HepG2 (cell line): ENCODE measurements around the gene MPV17L2. TPM values are rescaled to one million over a fixed set of nuclear protein-coding genes. Genes with fewer than 3 reads are reported as not detected.

ENCODE experiments used
- ARHGAP35 ChIP-seq: sonication (generic); formaldehyde crosslinking; IDR thresholded peaks from 2 replicates; pipeline ENCODE4 v1.9.0; 2022; ENCODE audit warnings: mild to moderate bottlenecking, inconsistent platforms, moderate library complexity, missing genetic modification reagents, borderline replicate concordance
- CCDC6 ChIP-seq: sonication (generic); formaldehyde crosslinking; IDR thresholded peaks from 2 replicates; pipeline ENCODE4 v1.8.1; 2022; ENCODE audit warnings: mild to moderate bottlenecking, missing genetic modification reagents, moderate library complexity
- E2F1 ChIP-seq: sonication (generic); formaldehyde crosslinking; IDR thresholded peaks from 2 replicates; pipeline ENCODE4 v1.5.0; 2020; ENCODE audit warnings: missing genetic modification reagents
- HOMEZ ChIP-seq: IDR thresholded peaks from 2 replicates; pipeline ENCODE4 v1.6.1; 2016; ENCODE audit warnings: low read depth
- KLF12 ChIP-seq: sonication (generic); formaldehyde crosslinking; IDR thresholded peaks from 2 replicates; pipeline ENCODE4 v1.4.0; 2020; ENCODE audit warnings: missing genetic modification reagents, borderline replicate concordance
- KLF15 ChIP-seq: sonication (generic); formaldehyde crosslinking; IDR thresholded peaks from 2 replicates; pipeline ENCODE4 v1.8.1; 2023; ENCODE audit warnings: borderline replicate concordance, mild to moderate bottlenecking, inconsistent platforms, missing genetic modification reagents, mixed read lengths
- LBX2 ChIP-seq: sonication (generic); formaldehyde crosslinking; IDR thresholded peaks from 2 replicates; pipeline ENCODE4 v1.5.0; 2020; ENCODE audit warnings: missing genetic modification reagents, mild to moderate bottlenecking, borderline replicate concordance
- MXD4 ChIP-seq: IDR thresholded peaks from 2 replicates; pipeline ENCODE4 v1.6.1; 2016; ENCODE audit warnings: mild to moderate bottlenecking, missing biosample characterization, missing genetic modification reagents
- NFIC ChIP-seq: IDR thresholded peaks from 2 replicates; pipeline ENCODE4 v1.6.1; 2012; ENCODE audit warnings: mild to moderate bottlenecking, low read length, inconsistent platforms
- NR1H2 ChIP-seq: sonication (generic); formaldehyde crosslinking; IDR thresholded peaks from 2 replicates; pipeline ENCODE4 v1.8.1; 2022; ENCODE audit warnings: low read depth, missing genetic modification reagents, borderline replicate concordance
- PBX3 ChIP-seq: sonication (generic); formaldehyde crosslinking; IDR thresholded peaks from 2 replicates; pipeline ENCODE4 v1.8.1; 2023; ENCODE audit warnings: missing genetic modification reagents, inconsistent platforms, borderline replicate concordance
- SRSF4 ChIP-seq: fragments of 200-400 bp; formaldehyde crosslinking; IDR thresholded peaks from one replicate; pipeline ENCODE4 v1.6.1; 2018; ENCODE audit warnings: mild to moderate bottlenecking, low read depth, low read length, moderate library complexity; ENCODE audit not compliant: poor library complexity, severe bottlenecking
- ZBTB1 ChIP-seq: sonication (generic); formaldehyde crosslinking; IDR thresholded peaks from 2 replicates; pipeline ENCODE4 v1.4.0; 2020; ENCODE audit warnings: missing genetic modification reagents, borderline replicate concordance
- ZBTB14 ChIP-seq: sonication (generic); formaldehyde crosslinking; IDR thresholded peaks from 2 replicates; pipeline ENCODE4 v1.4.0; 2020; ENCODE audit warnings: missing genetic modification reagents
- ZBTB25 ChIP-seq: IDR thresholded peaks from 2 replicates; pipeline ENCODE4 v1.6.1; 2018; ENCODE audit warnings: missing genetic modification reagents
- ZFX ChIP-seq: sonication (generic); formaldehyde crosslinking; IDR thresholded peaks from 2 replicates; pipeline ENCODE4 v1.4.0; 2020; ENCODE audit warnings: mild to moderate bottlenecking, low read depth, missing genetic modification reagents, moderate library complexity
- ZNF17 ChIP-seq: sonication (generic); formaldehyde crosslinking; IDR thresholded peaks from 2 replicates; pipeline ENCODE4 v1.5.0; 2020; ENCODE audit warnings: mild to moderate bottlenecking, missing genetic modification reagents
- ZNF326 ChIP-seq: sonication (generic); formaldehyde crosslinking; IDR thresholded peaks from 2 replicates; pipeline ENCODE4 v1.4.0; 2020; ENCODE audit warnings: missing genetic modification reagents, borderline replicate concordance
- ZNF337 ChIP-seq: sonication (generic); formaldehyde crosslinking; IDR thresholded peaks from 2 replicates; pipeline ENCODE4 v1.5.1; 2020; ENCODE audit warnings: missing genetic modification reagents, low read depth, mild to moderate bottlenecking, borderline replicate concordance
- ZNF34 ChIP-seq: sonication (generic); formaldehyde crosslinking; IDR thresholded peaks from 2 replicates; pipeline ENCODE4 v1.4.0; 2020; ENCODE audit warnings: mild to moderate bottlenecking, missing genetic modification reagents, borderline replicate concordance
- ZNF547 ChIP-seq: sonication (generic); formaldehyde crosslinking; IDR thresholded peaks from 2 replicates; pipeline ENCODE4 v1.5.1; 2020; ENCODE audit warnings: mild to moderate bottlenecking, missing genetic modification reagents
- ZNF678 ChIP-seq: sonication (generic); formaldehyde crosslinking; IDR thresholded peaks from 2 replicates; pipeline ENCODE4 v1.4.0; 2020; ENCODE audit warnings: mild to moderate bottlenecking, missing genetic modification reagents
- polyA plus RNA-seq, 8 experiments: library from polyadenylated mRNA; depleted of rRNA in 3 of 8; stranded (reverse) in 7 of 8; unstranded in 1 of 8; fragments of >200 nt; fragmentation: Illumina TruSeq in 4 of 8; extraction: Trizol in 4 of 8; gene quantifications; 2 replicates each; pipeline versions ENCODE4 v1.2.1 to v1.2.3, GENCODE V29; 2011 to 2016; ENCODE audit warnings: low read depth in 4 of 8, missing spikeins in 1 of 8, mixed read lengths in 1 of 8; ENCODE audit not compliant: insufficient read depth in 1 of 8
- total RNA-seq, 5 experiments: library from RNA; depleted of rRNA; stranded (reverse); fragments of >200 nt; fragmentation: Illumina TruSeq; extraction: Trizol; gene quantifications; 2 replicates each; pipeline ENCODE4 v1.2.3, GENCODE V29; 2016; ENCODE audit warnings: low read depth in 1 of 5

The MPV17L2 gene
- total and polyA plus RNA-seq, 2 of the 13 experiments (the other 11 are each of a cell fraction or from before 2014, with no cell fraction given): 13.6 to 16.7 TPM

GRCh38 chr19:18224525-18225354, 31.7 kb downstream of the MPV17L2 start (continued):
- TF ChIP-seq HOMEZ (no peak), NR1H2 (no peak), CCDC6 (no peak), ZNF678 (CRISPR knock-in tag) (no peak), LBX2 (CRISPR knock-in tag) (no peak), ZBTB25 (no peak), ZNF17 (CRISPR knock-in tag) (no peak), ZNF326 (CRISPR knock-in tag) (no peak), KLF15 (CRISPR knock-in tag) (no peak), ZNF547 (CRISPR knock-in tag) (no peak), MXD4 (CRISPR knock-in tag) (no peak), PBX3 (CRISPR knock-in tag) (no peak), ZFX (CRISPR knock-in tag) (peak; percentile 8; the same call in 1 of the 2 replicates), ZBTB1 (CRISPR knock-in tag) (no peak), ZBTB14 (CRISPR knock-in tag) (no peak), ZNF337 (CRISPR knock-in tag) (0 out of 2 replicates have a peak, but pooled peaks have one; percentile 1), SRSF4 (no peak), ZNF34 (CRISPR knock-in tag) (no peak), ARHGAP35 (CRISPR knock-in tag) (no peak), E2F1 (CRISPR knock-in tag) (no peak), KLF12 (CRISPR knock-in tag) (no peak), NFIC (no peak)
